Prostate gland (tissue), 2 donors: ENCODE measurements around the gene REV3L.

Experiments
- POLR2A ChIP-seq: fragments of 450-650 bp; IDR thresholded peaks from one replicate; pipeline ENCODE4 v1.6.1; 2016; ENCODE audit warnings: antibody characterized with exemption, mild to moderate bottlenecking
- POLR2AphosphoS5 ChIP-seq: sonication (generic); formaldehyde crosslinking; IDR thresholded peaks from one replicate; pipeline ENCODE4 v1.6.1; 2017; ENCODE audit warnings: antibody characterized with exemption
- TF ChIP-seq, protein P1 (sequence below), 4 experiments: fragments of 200-600 bp in 2 of 4; fragments of 450-650 bp in 2 of 4; sonication (generic) in 2 of 4; IDR thresholded peaks; 1 replicate in 3 of 4; 2 replicates in 1 of 4; pipeline ENCODE4 v1.5.1; 2016 to 2019; ENCODE audit warnings: antibody characterized with exemption in 4 of 4, mild to moderate bottlenecking in 2 of 4, moderate library complexity in 2 of 4

DNA sequence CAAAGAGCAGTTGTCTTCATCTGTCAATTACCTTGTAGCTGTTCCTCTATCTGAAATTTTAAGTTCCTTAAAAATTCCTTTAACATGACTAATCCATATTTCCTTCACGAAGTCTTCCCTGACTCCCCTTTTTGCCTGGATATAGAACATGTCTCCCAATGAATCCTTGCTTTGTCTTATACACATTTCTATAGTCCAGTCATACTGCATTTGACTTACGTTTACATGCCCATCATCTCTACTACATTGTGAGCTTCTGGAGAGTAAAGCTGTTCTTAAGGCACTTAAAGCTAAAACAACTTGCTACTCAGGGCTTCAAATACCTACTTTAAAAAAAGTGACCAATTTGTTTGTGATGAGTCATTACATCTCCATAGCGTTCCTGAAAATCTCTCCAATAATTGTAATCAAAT is 4.9 kb downstream of the REV3L start:
- TF ChIP-seq POLR2AphosphoS5 (no peak), POLR2A (no peak)
- TF ChIP-seq, protein P1, sequence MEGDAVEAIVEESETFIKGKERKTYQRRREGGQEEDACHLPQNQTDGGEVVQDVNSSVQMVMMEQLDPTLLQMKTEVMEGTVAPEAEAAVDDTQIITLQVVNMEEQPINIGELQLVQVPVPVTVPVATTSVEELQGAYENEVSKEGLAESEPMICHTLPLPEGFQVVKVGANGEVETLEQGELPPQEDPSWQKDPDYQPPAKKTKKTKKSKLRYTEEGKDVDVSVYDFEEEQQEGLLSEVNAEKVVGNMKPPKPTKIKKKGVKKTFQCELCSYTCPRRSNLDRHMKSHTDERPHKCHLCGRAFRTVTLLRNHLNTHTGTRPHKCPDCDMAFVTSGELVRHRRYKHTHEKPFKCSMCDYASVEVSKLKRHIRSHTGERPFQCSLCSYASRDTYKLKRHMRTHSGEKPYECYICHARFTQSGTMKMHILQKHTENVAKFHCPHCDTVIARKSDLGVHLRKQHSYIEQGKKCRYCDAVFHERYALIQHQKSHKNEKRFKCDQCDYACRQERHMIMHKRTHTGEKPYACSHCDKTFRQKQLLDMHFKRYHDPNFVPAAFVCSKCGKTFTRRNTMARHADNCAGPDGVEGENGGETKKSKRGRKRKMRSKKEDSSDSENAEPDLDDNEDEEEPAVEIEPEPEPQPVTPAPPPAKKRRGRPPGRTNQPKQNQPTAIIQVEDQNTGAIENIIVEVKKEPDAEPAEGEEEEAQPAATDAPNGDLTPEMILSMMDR (IDR thresholded peaks at IDR 0.05) = no peak
